Stimulated activated CD8-positive, alpha-beta memory T cell treated with anti-CD3 and anti-CD28 coated beads, Interleukin-12 subunit alpha, Interleukin-12 subunit beta, amount 100 ng/mL, for 24 hours (primary cell): ENCODE data around the gene MRTFB.
A peak's percentile ranks its signal among the peaks of the same experiment; 100 is the strongest.

Experiments used
- DNase-seq: peaks from one replicate; pipeline ENCODE4 v3.0.0-alpha.2; 2020; ENCODE audit errors: extremely low read depth

Gene MRTFB

GRCh38 chr16:14285513-14286367 lies 214.6 kb downstream of the MRTFB start:
- DNase-seq: peak; percentile 80

- DNase-seq: no peak
Measured at GRCh38 chr16:14286368-14287230, 215.5 kb downstream of the MRTFB start.

- DNase-seq: no peak
Measured at GRCh38 chr16:14289692-14290340, 218.7 kb downstream of the MRTFB start.

GRCh38 chr16:14291286-14291685 lies 220.2 kb downstream of the MRTFB start:
- no peak for DNase-seq

GRCh38 chr16:14292051-14292825 lies 221.1 kb downstream of the MRTFB start:
- no peak for DNase-seq

GRCh38 chr16:14296663-14297062 lies 225.5 kb downstream of the MRTFB start:
- DNase-seq: no peak

- no peak for DNase-seq
Measured at GRCh38 chr16:14298374-14299122, 227.4 kb downstream of the MRTFB start.

GRCh38 chr16:14300705-14301168 lies 229.6 kb downstream of the MRTFB start:
- no peak for DNase-seq

- DNase-seq: no peak
Measured at GRCh38 chr16:14301169-14302030, 230.3 kb downstream of the MRTFB start.

GRCh38 chr16:14302031-14302398 lies 230.9 kb downstream of the MRTFB start:
- DNase-seq: no peak

GRCh38 chr16:14302399-14303181 lies 231.5 kb downstream of the MRTFB start:
- no peak for DNase-seq

GRCh38 chr16:14303182-14303618 lies 232.1 kb downstream of the MRTFB start:
- DNase-seq: no peak

GRCh38 chr16:14303639-14304394 lies 232.7 kb downstream of the MRTFB start:
- no peak for DNase-seq

GRCh38 chr16:14304891-14305460 lies 233.9 kb downstream of the MRTFB start:
- DNase-seq: no peak

GRCh38 chr16:14306485-14307058 lies 235.5 kb downstream of the MRTFB start:
- no peak for DNase-seq

GRCh38 chr16:14307059-14307526 lies 236.0 kb downstream of the MRTFB start:
- DNase-seq: no peak
